Kidney (tissue), 14 donors: Measurements from ENCODE around the gene FAM53A. TPM values are rescaled to one million over a fixed set of nuclear protein-coding genes. Genes with fewer than 3 reads are reported as not detected.

ENCODE experiments used
- DNase-seq, 5 donors: peaks; one replicate each; pipeline ENCODE4 v3.0.0-alpha.2; 2013 to 2020
- FAIRE-seq: peaks from 2 replicates; lab custom pipeline; 2012; peaks lifted over from hg19 to GRCh38; lab: Jason Lieb, UNC
- H3K27ac ChIP-seq, 2 donors: one replicate each; pipeline ENCODE4 v1.7.0; 2013; ENCODE audit warnings: low read depth in 2 of 2, low read length in 2 of 2, inconsistent platforms in 1 of 2
- H3K27me3 ChIP-seq: one replicate; pipeline ENCODE4 v1.7.1; 2013; ENCODE audit warnings: low read length, inconsistent platforms; ENCODE audit not compliant: control insufficient read depth, insufficient read depth
- H3K36me3 ChIP-seq, 3 donors: one replicate each; pipeline versions ENCODE4 v1.7.0 to v1.7.1; 2013; ENCODE audit warnings: low read length in 3 of 3, control low read depth in 1 of 3, inconsistent platforms in 1 of 3; ENCODE audit not compliant: insufficient read depth in 3 of 3, control insufficient read depth in 2 of 3
- H3K4me1 ChIP-seq, 3 donors: one replicate each; pipeline versions ENCODE4 v1.7.0 to v1.7.1; 2013; ENCODE audit warnings: low read length in 3 of 3, inconsistent platforms in 1 of 3, low read depth in 1 of 3; ENCODE audit not compliant: control insufficient read depth in 2 of 3, insufficient read depth in 2 of 3
- H3K4me3 ChIP-seq, 3 donors: one replicate each; pipeline versions ENCODE4 v1.7.0 to v1.8.1; 2013; ENCODE audit warnings: low read length in 3 of 3, control low read depth in 1 of 3, inconsistent platforms in 1 of 3
- H3K9ac ChIP-seq, 3 donors: one replicate each; pipeline versions ENCODE4 v1.7.0 to v1.7.1; 2013; ENCODE audit warnings: low read length in 3 of 3, control low read depth in 1 of 3, inconsistent platforms in 1 of 3
- H3K9me3 ChIP-seq, 3 donors: one replicate each; pipeline versions ENCODE4 v1.7.0 to v1.7.1; 2013; ENCODE audit warnings: low read length in 3 of 3, control low read depth in 1 of 3, inconsistent platforms in 1 of 3; ENCODE audit not compliant: control insufficient read depth in 2 of 3, insufficient read depth in 1 of 3
- CTCF ChIP-seq: IDR thresholded peaks from 3 replicates; pipeline ENCODE4 v1.5.1; 2012; ENCODE audit warnings: mild to moderate bottlenecking, moderate library complexity, borderline replicate concordance; ENCODE audit not compliant: insufficient read depth; ENCODE audit errors: extremely low read depth
- intact Hi-C: fragments of 100-400 bp; cut with DNase I; formaldehyde crosslinking; loops from one replicate; pipeline ENCODE4 v1.11.1; 2022
- polyA plus RNA-seq: library from polyadenylated mRNA; stranded (reverse); fragments of 350-450 nt; fragmentation: Illumina TruSeq; extraction: RNeasy Lipid Tissue Mini Kit (QIAGEN cat#74804); gene quantifications from one replicate; pipeline ENCODE4 v1.2.3, GENCODE V29; 2014; ENCODE audit warnings: low read depth, low replicate concordance; ENCODE audit not compliant: insufficient read depth
- total RNA-seq: library from RNA; stranded (reverse); fragmentation: NEBNext Ultra II Directional; extraction: Animal tissue kit (Norgen Biotek cat#: 25700); gene quantifications from one replicate; pipeline ENCODE4 v1.2.1, GENCODE V29; 2021
- donor health status: control.
- donor health status: control.
- donor health status: control.
- donor health status: control.
- donor health status: control.
- donor health status: DM: yes; HTN: yes; CAD: no.
- donor health status: Normal renal cell carcinoma (clear cell type).

FAM53A gene
- total and polyA plus RNA-seq, 2 donors from 2014 or later = 1.2 to 2.9 TPM

GRCh38 chr4:1640190-1640589 lies 43.9 kb downstream of the FAM53A start:
- no peak for FAIRE-seq
- Histone ChIP-seq H3K4me1 (peaks cover 0 to 7% (median 0%) of the 10 kb centered on the region in 3 donors), H3K9ac (no peak overlapping the region), H3K27me3 (no peaks in the 10 kb centered on the region), H3K27ac (no peak overlapping the region), H3K9me3 (no peaks in the 10 kb centered on the region), H3K4me3 (no peak overlapping the region), H3K36me3 (no peaks in the 10 kb centered on the region)
- intact Hi-C loops = no loop called here
- DNase-seq = peak; percentile 59 to 78 (median 69)
- TF ChIP-seq CTCF = no peak

GRCh38 chr4:1639299-1639868 lies 44.7 kb downstream of the FAM53A start:
- no peak for TF ChIP-seq CTCF
- intact Hi-C loops = no loop called here
- peak in 1 of 5 donors; percentile 56 for DNase-seq

GRCh38 chr4:1638873-1639272 lies 45.2 kb downstream of the FAM53A start:
- TF ChIP-seq CTCF = no peak
- Histone ChIP-seq H3K4me1 (peaks cover 0 to 7% (median 0%) of the 10 kb centered on the region in 3 donors), H3K9ac (no peak overlapping the region), H3K9me3 (no peaks in the 10 kb centered on the region), H3K27ac (no peak overlapping the region), H3K36me3 (no peaks in the 10 kb centered on the region), H3K4me3 (no peak overlapping the region), H3K27me3 (no peaks in the 10 kb centered on the region)
- DNase-seq (peak in 1 of 5 donors; percentile 60), FAIRE-seq (no peak)
- intact Hi-C loops = no loop called here

More at GRCh38 chr4:1639299-1639868, 44.7 kb downstream of the FAM53A start:
- no peaks in the 10 kb centered on the region for H3K27me3 ChIP-seq
- H3K27ac ChIP-seq = no peak overlapping the region
- peaks cover 0 to 7% (median 0%) of the 10 kb centered on the region in 3 donors for H3K4me1 ChIP-seq
- no peaks in the 10 kb centered on the region for H3K36me3 ChIP-seq
- H3K4me3 ChIP-seq = no peak overlapping the region
- FAIRE-seq = no peak
- no peaks in the 10 kb centered on the region for H3K9me3 ChIP-seq
- H3K9ac ChIP-seq = no peak overlapping the region

- H3K27ac ChIP-seq = no peak overlapping the region
- H3K4me1 ChIP-seq = peaks cover 0 to 7% (median 0%) of the 10 kb centered on the region in 3 donors
- TF ChIP-seq CTCF = no peak
- H3K9ac ChIP-seq = no peak overlapping the region
- no peaks in the 10 kb centered on the region for H3K27me3 ChIP-seq
- intact Hi-C loops = no loop called here
- H3K4me3 ChIP-seq = no peak overlapping the region
- no peaks in the 10 kb centered on the region for H3K36me3 ChIP-seq
- FAIRE-seq (no peak), DNase-seq (no peak)
- H3K9me3 ChIP-seq = no peaks in the 10 kb centered on the region
Measured at GRCh38 chr4:1638272-1638598, 45.9 kb downstream of the FAM53A start.
